ENCODE results near the gene PPP1R3G.
A peak's percentile ranks its signal among the peaks of the same experiment; 100 is the strongest.

Gene PPP1R3G

DNA sequence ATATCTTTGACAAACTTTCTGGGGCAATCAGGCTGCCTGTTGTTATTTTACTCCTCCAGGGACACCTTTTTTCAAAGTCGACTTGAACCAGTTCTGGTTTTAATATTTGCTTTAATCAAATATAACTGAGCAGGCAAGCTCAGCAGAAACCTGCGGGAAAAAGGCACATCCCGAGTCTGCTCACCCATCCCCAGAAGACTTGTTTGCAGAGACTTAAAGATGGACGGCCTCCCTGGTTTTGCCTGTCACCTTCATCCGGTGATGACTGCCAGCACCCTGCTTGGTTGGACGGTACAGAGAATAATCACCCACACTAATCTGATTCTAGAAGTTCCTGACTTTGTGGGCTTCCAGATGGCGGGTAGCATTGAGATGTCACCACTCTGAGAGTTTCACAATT lies 36.8 kb downstream of the PPP1R3G start:
- no peak for DNase-seq

DNA sequence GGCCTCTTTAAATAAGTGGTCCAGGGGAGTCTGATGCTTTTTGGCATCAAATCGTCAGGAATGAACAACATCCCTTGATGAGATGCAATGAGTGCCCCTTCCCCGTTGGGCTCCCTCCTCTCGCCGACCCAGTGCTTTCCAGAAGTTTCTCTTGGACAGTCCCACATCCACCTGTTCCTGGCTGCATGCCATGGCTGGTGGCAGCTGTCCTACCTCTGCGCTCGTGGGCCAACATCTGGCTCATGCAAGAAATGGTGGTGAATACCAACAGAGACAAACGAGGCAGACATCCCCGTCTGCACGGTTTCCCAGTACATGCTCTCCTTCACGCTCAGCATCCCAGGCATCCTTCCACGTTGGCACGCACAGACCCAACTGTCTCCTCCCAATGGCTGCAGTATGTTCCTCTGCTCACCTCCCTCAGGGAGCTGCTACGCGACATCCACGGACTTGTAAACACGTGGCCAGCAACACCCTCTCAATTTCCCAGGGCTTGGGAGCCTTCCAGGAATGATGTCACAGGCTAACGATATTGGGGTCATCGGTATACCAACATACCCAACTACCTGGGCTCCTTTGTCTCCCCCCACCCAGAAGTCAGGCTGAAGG lies 37.5 kb downstream of the PPP1R3G start:
- no peak for DNase-seq

DNA sequence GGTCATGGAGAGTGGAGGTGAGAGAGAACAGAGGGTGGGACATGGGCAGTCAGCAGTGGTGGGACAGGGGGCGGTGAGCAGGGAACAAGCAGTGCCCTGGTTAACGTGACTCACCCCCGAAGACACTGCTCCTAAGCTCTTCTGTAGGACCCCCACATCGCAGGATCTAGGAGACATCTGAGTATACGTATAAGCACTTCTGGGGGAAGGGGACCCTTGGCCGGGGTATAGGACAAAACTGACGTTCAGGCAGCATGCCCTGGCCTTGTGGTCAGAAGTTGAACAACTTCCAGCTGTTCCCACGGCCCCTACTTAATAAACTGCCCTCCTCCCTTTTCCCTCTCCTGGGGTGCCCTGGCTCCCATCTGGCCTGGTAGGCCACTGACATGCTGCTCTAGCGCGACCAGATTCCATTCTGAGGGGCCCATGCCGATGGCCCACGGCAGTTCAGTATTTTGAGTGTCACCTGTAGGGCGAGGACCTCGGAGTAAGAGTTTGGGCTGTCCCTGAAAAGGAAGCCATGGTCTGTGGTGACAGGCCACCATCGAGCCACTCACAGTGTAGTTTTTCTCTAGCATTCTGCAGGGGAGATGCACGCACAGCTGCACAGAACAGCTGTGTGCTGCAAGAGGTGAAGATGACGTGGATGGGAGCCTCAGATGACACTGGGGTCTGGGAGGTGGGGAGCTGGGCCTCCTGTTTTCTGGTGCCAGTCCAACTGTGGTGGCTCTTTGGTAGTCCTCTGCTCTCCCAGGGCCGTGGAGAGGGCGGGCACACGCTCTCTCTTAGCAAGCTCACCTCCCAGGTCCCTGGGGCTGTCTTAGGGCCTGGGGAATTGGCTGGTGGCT lies 38.4 kb downstream of the PPP1R3G start:
- DNase-seq, result no peak

DNA sequence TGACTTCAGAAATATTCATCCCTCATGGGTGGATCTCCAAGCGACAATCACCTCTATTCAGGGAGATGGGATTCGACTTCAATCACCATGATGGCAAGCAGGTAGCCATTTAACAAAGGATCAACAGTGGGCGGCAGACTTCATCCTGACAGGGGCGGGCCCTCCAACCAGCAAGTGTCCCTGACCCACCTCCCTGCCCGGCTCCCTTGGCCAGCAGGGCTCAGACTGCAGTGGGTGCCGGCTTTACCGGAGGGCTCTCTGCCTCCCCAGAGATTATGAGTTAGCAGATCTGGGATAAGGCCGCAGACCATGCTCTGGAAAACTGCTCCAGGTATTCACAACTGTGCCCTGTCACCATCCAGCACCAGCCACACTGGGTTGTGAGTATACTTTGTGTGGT lies 39.4 kb downstream of the PPP1R3G start:
- no peak for DNase-seq

DNA sequence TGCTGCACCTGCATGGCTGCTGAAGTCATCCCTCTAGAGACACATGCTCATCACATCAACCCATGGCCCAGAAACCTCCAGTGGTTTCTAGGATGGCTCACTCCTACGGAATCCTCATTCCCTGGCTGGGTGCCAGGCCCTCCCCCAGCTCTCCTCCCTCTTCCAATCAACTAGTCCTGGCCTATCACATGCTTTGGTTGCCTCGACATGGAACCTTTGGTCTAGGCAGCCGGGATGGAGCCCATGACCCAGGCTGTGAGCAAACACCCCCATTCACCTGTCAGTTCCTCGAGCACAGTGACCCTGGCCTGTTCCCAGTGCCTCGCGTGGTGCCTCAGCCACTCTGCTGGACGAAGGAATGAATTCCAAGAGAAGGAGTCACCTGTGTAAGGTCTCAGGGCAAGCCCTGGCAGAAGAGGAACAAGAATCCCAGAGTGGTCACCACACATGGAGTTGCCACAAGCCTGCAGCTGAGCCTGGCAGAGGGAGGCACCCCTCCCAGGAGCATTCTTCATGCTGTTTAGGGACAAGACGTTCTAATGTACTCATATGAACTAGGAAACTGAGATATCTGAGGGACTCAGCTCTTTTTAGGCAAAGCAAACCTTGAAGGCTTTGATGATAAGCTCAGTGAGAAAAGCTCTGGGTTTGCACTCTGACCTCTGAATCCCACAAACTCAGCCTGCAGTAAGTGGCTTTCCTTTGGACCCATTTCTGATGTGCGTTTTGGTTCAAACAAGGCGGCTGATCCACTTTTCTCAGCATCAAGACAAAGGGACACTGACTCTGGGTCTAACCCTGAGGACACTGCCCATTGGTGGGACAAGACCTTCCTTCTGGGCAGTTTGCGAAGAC lies 40.2 kb downstream of the PPP1R3G start:
- no peak for DNase-seq

DNA sequence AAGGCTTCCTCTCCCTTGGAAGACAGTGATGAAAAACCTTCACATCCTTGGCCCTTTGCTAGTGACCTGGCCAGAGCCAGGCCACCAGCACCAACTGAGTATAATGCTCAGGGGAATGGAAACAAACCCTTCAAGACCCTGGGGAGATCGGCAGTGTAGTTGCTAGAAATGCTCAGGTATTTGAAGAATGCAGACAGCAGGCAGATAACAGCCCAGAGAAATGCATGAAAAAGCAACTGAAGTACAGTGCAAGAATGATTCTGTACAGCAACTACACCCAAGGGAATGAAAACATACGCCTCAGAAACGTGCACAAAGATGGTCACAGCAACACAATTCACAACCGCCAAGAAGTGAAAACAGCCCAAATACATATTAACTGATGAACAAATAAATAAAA lies 41.1 kb downstream of the PPP1R3G start:
- DNase-seq, result no peak

DNA sequence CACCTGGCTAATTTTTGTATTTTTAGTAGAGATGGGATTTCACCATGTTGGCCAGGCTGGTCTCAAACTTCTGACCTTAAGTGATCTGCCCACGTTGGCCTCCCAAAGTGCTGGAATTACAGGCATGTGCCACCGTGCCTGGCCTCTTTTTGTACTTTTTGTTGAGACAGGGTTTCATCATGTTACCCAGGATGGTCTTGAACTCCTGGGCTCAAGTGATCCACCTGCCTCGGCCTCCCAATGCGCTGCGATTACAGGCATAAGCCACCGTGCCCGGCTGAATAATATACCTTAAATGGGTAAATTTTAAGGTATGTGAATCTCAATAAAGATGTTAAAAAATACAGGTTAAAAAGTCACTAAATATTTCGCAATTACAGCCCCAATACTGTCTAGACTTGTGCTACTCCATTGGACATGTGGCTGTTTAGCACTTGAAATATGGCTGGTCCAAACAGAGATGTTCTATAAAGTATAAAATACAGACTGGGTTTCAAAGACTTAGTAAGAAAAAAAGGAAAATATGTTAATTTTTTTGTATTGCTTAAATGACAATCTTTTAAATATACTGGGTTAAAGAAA lies 42.1 kb downstream of the PPP1R3G start:
- DNase-seq, result no peak

DNA sequence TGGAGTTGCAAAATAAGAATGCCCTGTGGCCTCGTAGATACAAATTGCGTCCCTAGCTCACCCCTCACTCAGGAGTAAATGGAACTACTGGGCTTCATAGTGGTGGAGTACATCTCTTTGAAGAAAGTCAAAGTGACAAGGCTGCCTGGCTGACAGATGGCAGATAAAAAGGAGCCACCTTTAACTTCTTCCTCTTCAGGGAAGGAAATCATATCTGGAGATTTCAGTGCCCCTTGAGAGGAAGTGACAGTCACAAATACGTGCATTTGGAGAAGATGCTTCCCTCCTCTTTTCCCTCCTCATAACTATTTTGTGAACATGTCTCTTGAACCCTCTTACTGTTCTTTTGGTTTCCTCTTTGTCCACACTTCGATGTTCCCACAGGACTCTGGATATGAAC lies 43.2 kb downstream of the PPP1R3G start:
- no peak for DNase-seq

DNA sequence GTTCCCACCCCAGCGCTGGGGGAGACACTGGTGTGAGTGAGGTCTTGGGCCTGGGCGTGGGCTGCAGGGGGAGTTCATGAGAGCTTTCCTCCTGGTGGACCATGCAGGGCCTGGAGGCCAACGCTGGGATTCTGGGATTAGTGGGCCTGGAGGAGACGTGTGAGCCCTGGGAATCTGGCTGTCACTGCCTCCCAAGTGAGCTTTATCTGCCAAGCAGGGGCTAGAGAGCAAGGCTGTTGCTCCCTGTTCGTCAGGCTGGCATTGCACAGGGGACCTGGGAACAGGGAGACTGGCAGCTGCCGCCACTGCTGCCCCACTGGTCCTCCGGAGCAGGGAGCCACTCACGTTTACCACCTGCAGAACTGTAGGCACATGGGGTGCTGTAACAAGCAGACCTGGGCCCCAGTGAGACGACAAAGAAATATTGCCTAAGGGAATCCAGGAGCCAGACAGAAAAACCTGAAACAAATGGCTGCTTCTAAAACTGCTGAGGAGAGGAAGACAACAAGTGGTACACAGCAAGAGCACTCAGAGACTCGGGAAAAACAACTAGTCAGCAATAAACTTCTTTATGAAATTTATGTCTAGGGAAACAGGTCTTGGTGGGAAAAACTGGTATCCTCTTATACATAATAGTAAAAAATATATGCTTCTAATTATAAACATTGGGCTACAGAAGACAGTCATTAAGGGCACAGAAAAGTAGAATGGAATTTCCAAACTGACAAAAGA lies 45.2 kb downstream of the PPP1R3G start:
- DNase-seq, result no peak

DNA sequence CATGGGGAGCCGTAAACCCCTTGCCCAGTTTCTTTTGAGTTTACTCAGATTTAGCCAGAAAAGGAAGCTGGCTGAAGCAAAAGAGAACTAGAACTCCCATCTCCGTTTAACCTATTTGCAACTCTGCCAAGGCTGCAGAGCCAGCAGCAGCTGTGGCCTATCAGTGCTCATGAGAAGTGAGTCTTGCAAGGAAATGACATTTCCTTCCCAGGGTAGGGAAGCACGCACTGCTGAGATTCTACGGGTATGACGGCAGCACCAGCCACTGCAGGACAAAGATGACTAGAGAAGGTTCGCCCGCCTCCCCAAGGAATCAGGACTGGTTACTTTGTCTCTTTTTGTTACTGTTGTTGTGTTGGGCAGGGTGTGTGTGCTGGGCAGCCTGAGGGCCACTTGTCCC lies 47.6 kb downstream of the PPP1R3G start:
- DNase-seq, result no peak

DNA sequence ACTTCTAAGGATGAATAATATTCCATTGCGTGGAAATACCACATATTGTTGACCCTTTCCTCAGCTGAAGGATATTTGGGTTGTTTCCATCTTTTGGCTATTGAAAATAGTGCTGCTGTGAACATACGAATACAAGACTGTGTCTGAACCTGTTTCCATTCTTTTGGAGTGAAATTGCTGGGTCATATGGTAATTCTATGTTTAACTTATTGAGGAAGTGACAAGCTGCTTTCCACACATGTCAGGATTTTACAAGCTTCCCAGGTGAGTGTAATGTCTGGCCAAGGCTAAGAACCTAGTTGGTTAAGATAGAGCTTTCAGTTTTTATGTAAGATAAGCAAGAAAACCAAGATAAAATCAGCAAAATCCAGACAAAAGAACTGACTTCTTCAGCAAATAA lies 48.8 kb downstream of the PPP1R3G start:
- no peak for DNase-seq

DNA sequence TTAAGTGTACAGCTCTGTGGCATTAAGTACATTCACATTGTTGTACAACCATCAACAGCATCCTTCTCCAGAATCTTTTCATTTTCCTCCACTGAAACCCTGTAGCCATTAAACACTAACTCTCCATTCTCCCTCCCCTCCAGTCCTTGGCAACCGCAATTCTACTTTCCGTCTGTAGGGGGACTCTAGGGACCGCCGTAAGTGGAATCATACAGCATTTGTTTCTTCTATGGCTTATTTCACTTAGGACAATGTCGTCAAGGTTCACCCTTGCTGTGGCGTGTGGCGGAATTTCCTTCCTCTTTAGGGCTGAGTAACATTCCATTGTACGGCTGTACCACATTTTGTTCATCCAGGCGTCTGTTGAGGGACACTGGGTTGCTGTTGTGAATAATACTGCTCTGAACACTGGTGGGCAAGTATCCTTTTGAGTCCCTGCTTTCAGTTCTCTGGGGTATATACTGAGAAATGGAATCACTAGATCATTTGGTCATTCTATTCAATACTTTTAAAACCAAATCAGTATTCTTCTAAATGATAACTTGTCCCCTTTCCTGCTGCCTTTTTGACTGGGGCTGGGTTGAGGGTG lies 50.7 kb downstream of the PPP1R3G start:
- DNase-seq, result peak; percentile 30 to 31

DNA sequence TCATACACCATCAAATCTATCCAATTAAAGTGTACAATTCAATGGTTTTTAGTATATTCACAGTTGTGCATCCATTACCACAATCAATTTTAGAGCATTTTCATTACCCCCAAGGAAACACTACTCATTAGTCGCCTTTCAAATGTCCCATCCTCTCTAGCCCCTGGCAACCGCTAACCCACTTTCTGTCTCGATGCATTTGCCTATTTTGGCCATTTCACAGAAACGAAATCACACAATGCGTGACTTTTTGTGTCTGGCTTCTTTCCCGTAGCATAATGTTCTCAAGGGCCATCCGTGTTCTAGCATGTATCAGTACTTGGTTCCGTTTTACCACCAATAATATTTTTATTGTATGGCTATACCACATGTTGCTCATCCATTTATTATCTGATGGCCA lies 51.7 kb downstream of the PPP1R3G start:
- no peak for DNase-seq
